ENCODE data around the gene PLA2G2C.

PLA2G2C gene

GRCh38 chr1:20183035-20183434 is 3.3 kb downstream of the PLA2G2C start:
- DNase-seq, result no peak

GRCh38 chr1:20182415-20182814 is 3.9 kb downstream of the PLA2G2C start:
- DNase-seq, result no peak

GRCh38 chr1:20180844-20181207 is 5.5 kb downstream of the PLA2G2C start:
- DNase-seq, result no peak

- DNase-seq, result no peak
Observed at GRCh38 chr1:20180129-20180843, 6.0 kb downstream of the PLA2G2C start.

GRCh38 chr1:20179371-20180128 is 6.8 kb downstream of the PLA2G2C start:
- DNase-seq, result no peak

GRCh38 chr1:20178634-20179370 is 7.5 kb downstream of the PLA2G2C start:
- no peak for DNase-seq

GRCh38 chr1:20174937-20175666 is 11.2 kb downstream of the PLA2G2C start:
- no peak for DNase-seq

GRCh38 chr1:20172033-20172590 is 14.2 kb downstream of the PLA2G2C start:
- no peak for DNase-seq

GRCh38 chr1:20169932-20170331 is 16.4 kb downstream of the PLA2G2C start:
- no peak for DNase-seq

- DNase-seq, result no peak
Observed at GRCh38 chr1:20168564-20169491, 17.5 kb downstream of the PLA2G2C start.

GRCh38 chr1:20167126-20167525 is 19.2 kb downstream of the PLA2G2C start:
- DNase-seq, result no peak

- no peak for DNase-seq
Observed at GRCh38 chr1:20166051-20166450, 20.3 kb downstream of the PLA2G2C start.

GRCh38 chr1:20165522-20165951 is 20.8 kb downstream of the PLA2G2C start:
- DNase-seq, result no peak

- DNase-seq, result no peak
Observed at GRCh38 chr1:20164694-20165202, 21.6 kb downstream of the PLA2G2C start.

- DNase-seq, result peak in 1 of 2 experiments; percentile 5
Observed at GRCh38 chr1:20160034-20160433, 26.3 kb downstream of the PLA2G2C start.

- no peak for DNase-seq
Observed at GRCh38 chr1:20158358-20159070, 27.8 kb downstream of the PLA2G2C start.

GRCh38 chr1:20154301-20154831 is 32.0 kb downstream of the PLA2G2C start:
- DNase-seq, result no peak

- no peak for DNase-seq
Observed at GRCh38 chr1:20153000-20153418, 33.3 kb downstream of the PLA2G2C start.

GRCh38 chr1:20152599-20152930 is 33.8 kb downstream of the PLA2G2C start:
- no peak for DNase-seq

- DNase-seq, result peak in 1 of 2 experiments; percentile 56
Observed at GRCh38 chr1:20151906-20152598, 34.3 kb downstream of the PLA2G2C start.

All from SW 1271 (cell line).